Hepatocyte (in vitro differentiated cells): ENCODE data around the gene HTR1E. TPM values are rescaled to one million over a fixed set of nuclear protein-coding genes. Genes with fewer than 3 reads are reported as not detected.
A peak's percentile ranks its signal among the peaks of the same experiment; 100 is the strongest.

ENCODE experiments used
- DNase-seq: peaks from one replicate; pipeline ENCODE4 v3.0.0-alpha.2; 2016; ENCODE audit warnings: low spot score
- H2AFZ ChIP-seq: fragments of 200-600 bp; sonication (generic); 2 replicates; pipeline ENCODE4 v1.6.0; 2016; ENCODE audit warnings: antibody characterized with exemption, mild to moderate bottlenecking
- H3K27ac ChIP-seq: fragments of 200-600 bp; sonication (generic); 2 replicates; pipeline ENCODE4 v1.5.1; 2016; ENCODE audit warnings: mild to moderate bottlenecking
- H3K27me3 ChIP-seq: fragments of 200-600 bp; sonication (generic); 2 replicates; pipeline ENCODE4 v1.6.1; 2016
- H3K36me3 ChIP-seq: fragments of 200-600 bp; sonication (generic); replicated peaks from 2 replicates; pipeline ENCODE4 v1.5.1; 2016; ENCODE audit warnings: low read depth; ENCODE audit not compliant: insufficient read depth
- H3K4me1 ChIP-seq: fragments of 200-600 bp; sonication (generic); 2 replicates; pipeline ENCODE4 v1.5.1; 2016; ENCODE audit warnings: mild to moderate bottlenecking, moderate library complexity; ENCODE audit not compliant: insufficient read depth
- H3K4me2 ChIP-seq: fragments of 200-600 bp; sonication (generic); 2 replicates; pipeline ENCODE4 v1.6.0; 2016
- H3K4me3 ChIP-seq: fragments of 200-600 bp; sonication (generic); 2 replicates; pipeline ENCODE4 v1.5.1; 2016; ENCODE audit warnings: mild to moderate bottlenecking
- H3K79me2 ChIP-seq: fragments of 200-600 bp; sonication (generic); 2 replicates; pipeline ENCODE4 v1.6.0; 2017; ENCODE audit warnings: mild to moderate bottlenecking
- H3K9me2 ChIP-seq: fragments of 200-600 bp; sonication (generic); replicated peaks from 2 replicates; pipeline ENCODE4 v1.6.0; 2017; ENCODE audit warnings: mild to moderate bottlenecking; ENCODE audit not compliant: insufficient read depth
- H3K9me3 ChIP-seq: fragments of 200-600 bp; sonication (generic); 2 replicates; pipeline ENCODE4 v1.5.1; 2016; ENCODE audit warnings: low read depth, mild to moderate bottlenecking
- H4K20me1 ChIP-seq: fragments of 200-600 bp; sonication (generic); 2 replicates; pipeline ENCODE4 v1.6.0; 2016; ENCODE audit warnings: mild to moderate bottlenecking; ENCODE audit not compliant: insufficient read depth, poor library complexity, severe bottlenecking
- EZH2 ChIP-seq: fragments of 200-600 bp; sonication (generic); IDR thresholded peaks from 2 replicates; pipeline ENCODE4 v1.6.1; 2016; ENCODE audit warnings: antibody characterized with exemption, mild to moderate bottlenecking, borderline replicate concordance
- EZH2phosphoT487 ChIP-seq: fragments of 200-600 bp; sonication (generic); IDR thresholded peaks from one replicate; pipeline ENCODE4 v1.6.1; 2018; ENCODE audit warnings: antibody characterized with exemption, mild to moderate bottlenecking, low read depth, moderate library complexity; ENCODE audit not compliant: unreplicated experiment, severe bottlenecking
- WGBS: methylation state at CpG from one replicate; pipeline ENCODE4 v1.1.6; 2016; ENCODE audit warnings: low lambda C conversion rate; ENCODE audit errors: missing lambda C conversion rate; 5-methylcytosine and 5-hydroxymethylcytosine counted together
- polyA plus RNA-seq: library from polyadenylated mRNA; unstranded; fragments of >200 nt; fragmentation: Nextera tagmentation; extraction: Ambion mirVana; gene quantifications from 2 replicates; pipeline ENCODE4 v1.2.1, GENCODE V29; 2016
- total RNA-seq: library from RNA; depleted of rRNA; stranded (reverse); fragments of >200 nt; gene quantifications from 2 replicates; pipeline ENCODE4 v1.2.3, GENCODE V29; 2014
- TF ChIP-seq, protein P1 (sequence below): fragments of 200-600 bp; sonication (generic); IDR thresholded peaks from 2 replicates; pipeline ENCODE4 v1.5.1; 2016; ENCODE audit warnings: antibody characterized with exemption, mild to moderate bottlenecking; ENCODE audit not compliant: poor library complexity

Gene HTR1E
- total and polyA plus RNA-seq, 2 experiments from 2014 or later, result 3.4 to 6.2 TPM

DNA sequence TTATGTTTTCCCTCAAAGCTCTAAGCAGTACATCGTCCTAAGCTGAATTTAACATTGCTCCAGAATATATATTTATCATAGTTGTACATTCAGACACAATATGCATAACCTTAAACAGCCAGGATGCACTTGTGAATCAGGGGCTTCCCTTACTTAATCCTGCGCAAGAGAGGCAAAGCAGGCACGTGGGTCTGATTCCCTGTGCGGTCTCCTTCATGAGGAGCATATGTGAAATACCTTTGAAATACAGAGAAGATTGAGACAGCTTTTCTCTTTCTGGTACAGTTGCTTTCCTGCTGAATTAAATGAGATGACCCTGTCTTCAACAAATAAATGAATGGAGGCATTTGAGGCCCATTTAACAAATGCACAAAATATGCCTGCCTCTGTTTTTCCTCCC is 1.5 kb downstream of the HTR1E start:
- Histone ChIP-seq H3K79me2 (peaks cover 11% of the 10 kb centered on the region), H2AFZ (no peak overlapping the region), H3K9me3 (no peaks in the 10 kb centered on the region), H3K4me2 (peak overlapping the region; percentile 92), H3K27me3 (peaks cover 6% of the 10 kb centered on the region), H3K9me2 (no peaks in the 10 kb centered on the region), H3K36me3 (no peaks in the 10 kb centered on the region), H3K4me1 (no peaks in the 10 kb centered on the region), H4K20me1 (no peaks in the 10 kb centered on the region), H3K27ac (no peak overlapping the region), H3K4me3 (no peak overlapping the region)
- no peak for DNase-seq
- 57% methylated on average over 4 of the region's 4 CpGs for WGBS
- TF ChIP-seq EZH2, result no peak
- no peak for TF ChIP-seq EZH2phosphoT487

DNA sequence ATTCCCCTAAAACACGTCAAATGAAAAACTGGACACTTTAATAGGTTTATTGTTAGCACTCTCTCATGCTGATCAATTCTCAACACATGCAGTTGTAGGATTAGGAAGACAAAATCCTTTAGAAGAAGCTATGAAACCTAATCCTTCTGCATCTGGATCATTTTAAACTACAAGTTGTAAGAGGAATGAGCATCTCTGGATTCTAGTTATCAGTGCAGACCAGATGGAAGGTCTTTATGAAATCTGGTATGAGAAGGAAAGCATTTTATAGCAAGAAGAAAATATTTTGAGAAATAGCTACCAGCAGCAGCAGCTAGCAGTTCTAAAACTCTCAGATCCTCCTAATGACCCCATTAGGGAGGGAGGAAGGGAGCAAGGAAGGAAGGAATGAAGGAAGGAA is 4.1 kb downstream of the HTR1E start:
- Histone ChIP-seq H3K4me3 (no peak overlapping the region), H3K36me3 (no peaks in the 10 kb centered on the region), H3K27me3 (peaks cover 6% of the 10 kb centered on the region), H4K20me1 (no peaks in the 10 kb centered on the region), H3K9me3 (no peaks in the 10 kb centered on the region), H3K27ac (no peak overlapping the region), H3K79me2 (peaks cover 11% of the 10 kb centered on the region), H2AFZ (no peak overlapping the region), H3K9me2 (no peaks in the 10 kb centered on the region), H3K4me2 (no peak overlapping the region), H3K4me1 (no peaks in the 10 kb centered on the region)
- 43% methylated on average over 1 of the region's 1 CpG for WGBS
- TF ChIP-seq, protein P1, sequence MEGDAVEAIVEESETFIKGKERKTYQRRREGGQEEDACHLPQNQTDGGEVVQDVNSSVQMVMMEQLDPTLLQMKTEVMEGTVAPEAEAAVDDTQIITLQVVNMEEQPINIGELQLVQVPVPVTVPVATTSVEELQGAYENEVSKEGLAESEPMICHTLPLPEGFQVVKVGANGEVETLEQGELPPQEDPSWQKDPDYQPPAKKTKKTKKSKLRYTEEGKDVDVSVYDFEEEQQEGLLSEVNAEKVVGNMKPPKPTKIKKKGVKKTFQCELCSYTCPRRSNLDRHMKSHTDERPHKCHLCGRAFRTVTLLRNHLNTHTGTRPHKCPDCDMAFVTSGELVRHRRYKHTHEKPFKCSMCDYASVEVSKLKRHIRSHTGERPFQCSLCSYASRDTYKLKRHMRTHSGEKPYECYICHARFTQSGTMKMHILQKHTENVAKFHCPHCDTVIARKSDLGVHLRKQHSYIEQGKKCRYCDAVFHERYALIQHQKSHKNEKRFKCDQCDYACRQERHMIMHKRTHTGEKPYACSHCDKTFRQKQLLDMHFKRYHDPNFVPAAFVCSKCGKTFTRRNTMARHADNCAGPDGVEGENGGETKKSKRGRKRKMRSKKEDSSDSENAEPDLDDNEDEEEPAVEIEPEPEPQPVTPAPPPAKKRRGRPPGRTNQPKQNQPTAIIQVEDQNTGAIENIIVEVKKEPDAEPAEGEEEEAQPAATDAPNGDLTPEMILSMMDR, result no peak
- TF ChIP-seq EZH2phosphoT487 (no peak), EZH2 (no peak)
- DNase-seq, result no peak

DNA sequence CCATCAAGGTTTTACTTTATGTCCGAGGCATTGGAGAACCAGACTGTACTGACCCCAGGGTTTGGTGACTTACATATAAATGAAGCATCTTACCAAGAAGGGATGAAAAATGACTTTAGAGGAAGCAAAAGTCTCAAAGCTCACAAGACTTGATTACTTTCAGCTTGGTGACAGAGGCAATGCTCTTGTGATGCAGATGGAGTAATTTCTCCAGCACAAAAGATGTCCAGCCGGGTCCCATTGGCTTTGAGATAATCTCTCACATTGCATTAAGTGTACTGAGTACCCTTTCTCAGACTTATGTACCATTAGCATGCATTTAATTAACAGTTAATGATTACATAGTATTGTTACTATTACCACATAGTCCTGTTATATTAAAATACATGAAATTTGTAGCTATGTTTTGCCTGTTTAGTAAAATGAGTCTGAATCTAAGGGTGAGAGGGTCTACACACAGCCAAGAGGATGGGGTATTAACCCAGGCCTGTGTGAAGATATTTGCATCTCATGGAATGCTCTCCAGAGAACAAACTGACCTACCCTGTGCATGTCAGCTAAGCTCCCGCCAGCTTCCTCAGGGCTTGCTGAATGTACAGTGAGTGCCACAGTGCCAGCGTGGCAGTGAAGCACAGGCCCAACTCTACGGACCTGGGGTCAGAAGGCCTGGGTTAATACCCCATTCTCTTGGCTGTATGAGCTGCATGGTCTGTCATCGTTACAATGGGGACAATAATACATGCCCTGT is 5.6 kb downstream of the HTR1E start:
- H2AFZ ChIP-seq, result no peak overlapping the region
- TF ChIP-seq EZH2, result no peak
- TF ChIP-seq, protein P1, result no peak
- no peak for TF ChIP-seq EZH2phosphoT487
- 85% methylated on average over 6 of the region's 6 CpGs for WGBS
- H3K27me3 ChIP-seq, result peaks cover 3% of the 10 kb centered on the region
- no peaks in the 10 kb centered on the region for H3K4me1 ChIP-seq
- H3K36me3 ChIP-seq, result no peaks in the 10 kb centered on the region
- no peak overlapping the region for H3K4me3 ChIP-seq
- H3K79me2 ChIP-seq, result peaks cover 11% of the 10 kb centered on the region
- DNase-seq, result no peak
- H3K9me2 ChIP-seq, result no peaks in the 10 kb centered on the region
- H4K20me1 ChIP-seq, result no peaks in the 10 kb centered on the region
- H3K27ac ChIP-seq, result no peak overlapping the region
- no peaks in the 10 kb centered on the region for H3K9me3 ChIP-seq
- no peak overlapping the region for H3K4me2 ChIP-seq

DNA sequence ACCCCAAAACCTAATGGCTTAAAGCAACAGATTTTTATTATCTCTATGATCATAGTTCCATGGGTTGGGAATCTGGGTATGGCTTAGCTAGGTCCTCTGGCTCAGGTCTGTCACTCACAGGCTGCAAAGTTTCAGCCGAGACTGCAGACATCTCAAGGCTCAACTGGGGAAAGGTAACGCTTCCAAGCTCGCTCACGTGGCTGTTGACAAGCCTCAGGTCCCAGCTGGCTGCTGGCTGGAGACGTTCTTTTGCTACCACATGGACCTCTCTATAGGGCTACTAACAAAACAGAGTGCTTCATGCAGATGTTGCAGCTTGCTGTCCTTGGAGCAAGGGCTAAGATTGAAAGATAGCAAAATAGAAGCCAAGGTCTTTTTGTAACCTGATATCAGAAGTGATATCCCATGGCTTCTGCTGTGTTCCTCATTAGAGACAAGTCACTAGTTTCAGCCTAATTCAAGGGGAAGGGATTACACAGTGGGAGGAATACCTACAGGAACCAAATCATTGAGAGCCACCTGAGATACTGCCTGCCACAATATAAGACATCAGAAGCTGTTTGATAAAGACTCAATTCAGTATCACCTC is 6.6 kb downstream of the HTR1E start:
- Histone ChIP-seq H2AFZ (no peak overlapping the region), H3K4me2 (no peak overlapping the region), H4K20me1 (no peaks in the 10 kb centered on the region), H3K4me1 (no peaks in the 10 kb centered on the region), H3K27me3 (no peaks in the 10 kb centered on the region), H3K79me2 (peaks cover 7% of the 10 kb centered on the region), H3K9me3 (no peaks in the 10 kb centered on the region), H3K9me2 (no peaks in the 10 kb centered on the region), H3K4me3 (no peak overlapping the region), H3K27ac (no peak overlapping the region), H3K36me3 (no peaks in the 10 kb centered on the region)
- DNase-seq, result no peak
- TF ChIP-seq EZH2 (no peak), EZH2phosphoT487 (no peak)
- TF ChIP-seq, protein P1, result no peak
- WGBS, result 44% methylated on average over 5 of the region's 5 CpGs
